Bronchial epithelial cell (primary cell): Measurements from ENCODE around the gene RSBN1. TPM values are rescaled to one million over a fixed set of nuclear protein-coding genes. Genes with fewer than 3 reads are reported as not detected.

Experiments
- DNase-seq: peaks from one replicate; pipeline ENCODE4 v3.0.0-alpha.2; 2010; ENCODE audit warnings: low read depth
- FAIRE-seq: peaks from 2 replicates; lab custom pipeline; 2011; peaks lifted over from hg19 to GRCh38; lab: Jason Lieb, UNC
- H3K27me3 ChIP-seq: 2 replicates; pipeline ENCODE4 v1.5.1; 2011; ENCODE audit warnings: low read length; ENCODE audit not compliant: control insufficient read depth, insufficient read depth
- H3K36me3 ChIP-seq: 2 replicates; pipeline ENCODE4 v1.5.1; 2011; ENCODE audit warnings: low read length; ENCODE audit not compliant: control insufficient read depth, insufficient read depth
- H3K4me3 ChIP-seq: 2 replicates; pipeline ENCODE4 v1.5.1; 2011; ENCODE audit warnings: mild to moderate bottlenecking, low read depth, low read length, control low read depth
- CTCF ChIP-seq: IDR thresholded peaks from 2 replicates; pipeline ENCODE4 v1.5.1; 2011; ENCODE audit warnings: mild to moderate bottlenecking, moderate library complexity, low read length, control low read depth, inconsistent platforms; ENCODE audit not compliant: insufficient read depth, severe bottlenecking
- total RNA-seq: library from RNA; depleted of rRNA; stranded (reverse); fragments of >200 nt; gene quantifications from 2 replicates; pipeline ENCODE4 v1.2.1, GENCODE V29; 2014

RSBN1 gene
- total RNA-seq, 1 donor from 2014 or later: 7.9 TPM

- FAIRE-seq (no peak), DNase-seq (no peak)
- Histone ChIP-seq H3K36me3 (peaks cover 3% of the 10 kb centered on the region), H3K27me3 (no peaks in the 10 kb centered on the region), H3K4me3 (no peak overlapping the region)
- TF ChIP-seq CTCF: peak; percentile 0
Observed at GRCh38 chr1:113714606-113715269, 97.5 kb downstream of the RSBN1 start.

Other genes with a start within 250 kb of the RSBN1 start
- gene PHTF1, start 53.0 kb downstream of the RSBN1 start, total RNA-seq: 5.5 and 7.4 TPM in 2 replicates
- under 0.01 and 0.26 TPM in 2 replicates for gene PTPN22, start 59.2 kb upstream of the RSBN1 start, total RNA-seq
- under 0.01 and 1.0 TPM in 2 replicates for gene BCL2L15, start 75.1 kb upstream of the RSBN1 start, total RNA-seq
- 6.1 and 10.0 TPM in 2 replicates for gene AP4B1, start 92.3 kb upstream of the RSBN1 start, total RNA-seq
- gene DCLRE1B, start 92.8 kb upstream of the RSBN1 start, total RNA-seq: 0.79 and 1.0 TPM in 2 replicates
- 18.7 and 24.2 TPM in 2 replicates for gene HIPK1, start 116.8 kb upstream of the RSBN1 start, total RNA-seq
- 0.13 and 1.6 TPM in 2 replicates for gene OLFML3, start 167.0 kb upstream of the RSBN1 start, total RNA-seq